Stimulated activated CD4-positive, alpha-beta T cell treated with anti-CD3 and anti-CD28 coated beads, Interleukin-1b, Interleukin-23, amount 100 ng/mL, for 24 hours (primary cell): ENCODE data around the gene TM9SF1.
A peak's percentile ranks its signal among the peaks of the same experiment; 100 is the strongest.

ENCODE experiments used
- DNase-seq, 4 experiments: peaks; one replicate each; pipeline ENCODE4 v3.0.0-alpha.2; 2020; ENCODE audit warnings: low read depth in 4 of 4, low spot score in 1 of 4

The TM9SF1 gene

DNA sequence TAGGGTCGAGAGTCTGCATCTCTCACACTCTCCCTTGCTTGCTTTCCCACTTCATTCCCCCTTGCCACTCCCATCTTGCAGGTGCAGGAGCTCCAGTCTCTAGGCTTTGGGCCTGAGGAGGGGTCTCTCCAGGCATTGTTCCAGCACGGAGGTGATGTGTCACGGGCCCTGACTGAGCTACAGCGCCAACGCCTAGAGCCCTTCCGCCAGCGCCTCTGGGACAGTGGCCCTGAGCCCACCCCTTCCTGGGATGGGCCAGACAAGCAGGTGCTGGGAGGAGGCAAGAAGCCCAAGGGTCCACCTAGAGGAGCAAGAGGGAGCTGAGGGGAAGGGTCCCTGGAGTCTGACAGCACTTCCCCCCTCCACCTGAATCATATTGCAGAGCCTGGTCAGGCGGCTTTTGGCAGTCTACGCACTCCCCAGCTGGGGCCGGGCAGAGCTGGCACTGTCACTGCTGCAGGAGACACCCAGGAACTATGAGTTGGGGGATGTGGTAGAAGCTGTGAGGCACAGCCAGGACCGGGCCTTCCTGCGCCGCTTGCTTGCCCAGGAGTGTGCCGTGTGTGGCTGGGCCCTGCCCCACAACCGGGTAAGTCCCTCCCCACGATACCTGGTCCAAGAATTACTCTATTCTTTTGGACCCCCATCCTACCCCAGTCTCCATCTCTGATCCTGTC is 43.7 kb downstream of the TM9SF1 start:
- DNase-seq = no peak

DNA sequence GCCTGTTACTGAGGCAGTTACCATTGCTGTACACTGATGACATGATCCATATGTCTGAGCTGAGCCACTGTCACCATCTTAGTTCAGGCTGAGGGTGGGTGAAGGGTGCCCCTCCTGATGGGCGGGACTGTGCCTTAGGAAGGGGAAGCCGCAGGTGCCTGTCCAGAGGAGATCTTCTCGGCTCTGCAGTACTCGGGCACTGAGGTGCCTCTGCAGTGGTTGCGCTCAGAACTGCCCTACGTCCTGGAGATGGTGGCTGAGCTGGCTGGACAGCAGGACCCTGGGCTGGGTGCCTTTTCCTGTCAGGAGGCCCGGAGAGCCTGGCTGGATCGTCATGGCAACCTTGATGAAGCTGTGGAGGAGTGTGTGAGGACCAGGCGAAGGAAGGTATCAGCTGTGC is 44.2 kb downstream of the TM9SF1 start:
- DNase-seq = no peak

DNA sequence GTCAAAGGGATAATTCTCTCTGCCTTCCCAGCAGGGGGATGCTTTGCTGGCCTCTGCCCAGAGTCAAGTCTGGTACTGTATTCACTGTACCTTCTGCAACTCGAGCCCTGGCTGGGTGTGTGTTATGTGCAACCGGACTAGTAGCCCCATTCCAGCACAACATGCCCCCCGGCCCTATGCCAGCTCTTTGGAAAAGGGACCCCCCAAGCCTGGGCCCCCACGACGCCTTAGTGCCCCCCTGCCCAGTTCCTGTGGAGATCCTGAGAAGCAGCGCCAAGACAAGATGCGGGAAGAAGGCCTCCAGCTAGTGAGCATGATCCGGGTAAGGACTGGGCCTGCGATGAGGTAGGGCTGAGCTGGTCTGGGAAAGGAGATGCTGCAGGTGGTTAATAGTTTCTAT is 44.7 kb downstream of the TM9SF1 start:
- DNase-seq = no peak

DNA sequence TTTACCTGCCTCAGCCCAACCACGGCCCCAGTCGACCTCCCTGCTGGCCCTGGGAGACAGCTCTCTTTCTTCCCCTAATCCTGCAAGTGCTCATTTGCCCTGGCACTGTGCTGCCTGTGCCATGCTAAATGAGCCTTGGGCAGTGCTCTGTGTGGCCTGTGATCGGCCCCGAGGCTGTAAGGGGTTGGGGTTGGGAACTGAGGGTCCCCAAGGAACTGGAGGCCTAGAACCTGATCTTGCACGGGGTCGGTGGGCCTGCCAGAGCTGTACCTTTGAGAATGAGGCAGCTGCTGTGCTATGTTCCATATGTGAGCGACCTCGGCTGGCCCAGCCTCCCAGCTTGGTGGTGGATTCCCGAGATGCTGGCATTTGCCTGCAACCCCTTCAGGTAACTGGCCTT is 45.2 kb downstream of the TM9SF1 start:
- no peak for DNase-seq

DNA sequence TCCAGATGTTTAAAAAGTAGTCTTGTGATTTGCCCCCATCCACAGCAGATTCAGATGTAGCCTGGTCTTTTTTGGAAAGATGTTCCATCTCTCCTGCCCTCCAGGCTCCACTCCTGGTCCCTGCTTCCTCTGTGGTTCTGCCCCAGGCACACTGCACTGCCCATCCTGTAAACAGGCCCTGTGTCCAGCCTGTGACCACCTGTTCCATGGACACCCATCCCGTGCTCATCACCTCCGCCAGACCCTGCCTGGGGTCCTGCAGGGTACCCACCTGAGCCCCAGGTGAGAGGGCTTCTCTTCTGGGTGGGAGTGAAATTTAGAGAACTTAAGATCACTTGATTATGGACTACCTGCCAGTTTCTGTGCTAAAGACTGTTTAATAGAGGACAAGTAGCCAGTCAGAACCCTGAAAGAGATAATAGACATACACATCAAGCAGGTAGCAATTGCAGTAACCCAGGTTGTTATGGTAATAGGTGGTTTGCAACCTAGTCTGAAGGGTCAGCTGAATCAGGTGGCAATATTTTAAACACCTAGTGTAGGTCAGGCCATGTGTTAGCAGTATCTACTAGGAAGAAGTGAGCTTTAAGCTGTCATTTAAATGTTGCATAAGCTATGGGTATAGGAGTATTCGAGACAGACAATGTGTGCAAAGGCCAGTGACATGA is 45.8 kb downstream of the TM9SF1 start:
- DNase-seq = no peak

DNA sequence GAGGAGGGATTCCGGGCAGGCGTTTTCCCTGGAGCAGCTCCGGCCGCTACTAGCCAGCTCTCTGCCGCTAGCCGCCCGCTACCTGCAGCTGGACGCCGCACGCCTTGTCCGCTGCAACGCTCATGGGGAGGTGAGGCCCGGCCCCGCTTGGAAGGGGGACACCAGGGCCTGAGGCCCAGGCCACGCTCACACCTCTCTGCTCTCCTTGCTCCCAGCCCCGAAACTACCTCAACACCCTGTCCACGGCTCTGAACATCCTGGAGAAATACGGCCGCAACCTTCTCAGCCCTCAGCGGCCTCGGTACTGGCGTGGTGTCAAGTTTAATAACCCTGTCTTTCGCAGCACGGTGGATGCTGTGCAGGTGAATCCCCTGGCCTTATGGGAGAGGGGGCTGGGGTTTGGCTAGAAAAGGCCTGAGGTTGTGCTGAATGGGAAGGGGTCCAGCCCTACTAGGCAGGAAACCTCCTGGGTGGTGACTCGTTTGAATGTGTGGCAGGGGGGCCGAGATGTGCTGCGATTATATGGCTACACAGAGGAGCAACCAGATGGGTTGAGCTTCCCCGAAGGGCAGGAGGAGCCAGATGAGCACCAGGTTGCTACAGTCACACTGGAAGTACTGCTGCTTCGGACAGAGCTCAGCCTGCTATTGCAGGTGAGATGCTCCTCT is 47.3 kb downstream of the TM9SF1 start:
- DNase-seq = no peak

DNA sequence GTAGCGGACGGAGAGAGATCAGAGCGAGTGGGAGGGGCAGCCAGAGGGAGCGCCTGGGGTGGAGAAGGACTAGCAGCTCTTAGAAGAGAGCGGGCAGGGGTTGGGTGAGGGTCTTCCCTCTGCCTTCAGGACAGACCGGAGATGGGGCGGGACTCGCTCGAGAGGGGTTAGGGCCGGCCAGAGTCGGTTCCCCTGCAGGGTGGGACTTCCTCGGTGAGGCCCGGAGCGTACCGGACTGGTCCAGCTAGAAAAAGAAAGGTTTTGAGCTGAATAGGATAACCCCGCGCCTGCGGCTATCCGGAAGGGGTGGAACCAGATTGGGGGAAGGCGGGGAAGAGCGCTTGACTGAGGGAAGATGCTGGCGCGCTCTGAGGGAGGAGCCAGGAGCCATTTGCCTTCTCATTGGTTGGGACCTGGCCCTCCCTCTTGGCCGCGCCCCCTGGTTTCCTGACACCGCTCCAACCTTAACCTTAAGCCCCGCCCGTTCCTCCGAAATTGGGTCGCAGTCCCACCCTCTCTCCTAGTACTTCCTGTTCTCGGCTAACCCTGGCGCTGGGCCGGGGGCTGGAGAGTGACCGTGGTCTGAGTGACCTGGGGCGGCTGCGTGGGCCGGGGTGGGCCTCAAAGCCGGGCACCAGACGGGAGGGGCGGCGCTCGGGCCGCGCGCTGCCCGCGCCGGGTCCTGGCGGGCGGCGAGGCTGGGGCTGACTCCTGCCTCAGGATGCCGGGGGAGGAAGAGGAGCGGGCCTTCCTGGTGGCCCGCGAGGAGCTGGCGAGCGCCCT is 48.1 kb downstream of the TM9SF1 start, which contains the start of gene RNF31:
Gene RNF31 (plus strand): TSS at position 521 of the 783 bp plus-strand sequence. CDS start 201 bp downstream, at position 722.
- DNase-seq = peak; percentile 92 to 98 (median 95)

DNA sequence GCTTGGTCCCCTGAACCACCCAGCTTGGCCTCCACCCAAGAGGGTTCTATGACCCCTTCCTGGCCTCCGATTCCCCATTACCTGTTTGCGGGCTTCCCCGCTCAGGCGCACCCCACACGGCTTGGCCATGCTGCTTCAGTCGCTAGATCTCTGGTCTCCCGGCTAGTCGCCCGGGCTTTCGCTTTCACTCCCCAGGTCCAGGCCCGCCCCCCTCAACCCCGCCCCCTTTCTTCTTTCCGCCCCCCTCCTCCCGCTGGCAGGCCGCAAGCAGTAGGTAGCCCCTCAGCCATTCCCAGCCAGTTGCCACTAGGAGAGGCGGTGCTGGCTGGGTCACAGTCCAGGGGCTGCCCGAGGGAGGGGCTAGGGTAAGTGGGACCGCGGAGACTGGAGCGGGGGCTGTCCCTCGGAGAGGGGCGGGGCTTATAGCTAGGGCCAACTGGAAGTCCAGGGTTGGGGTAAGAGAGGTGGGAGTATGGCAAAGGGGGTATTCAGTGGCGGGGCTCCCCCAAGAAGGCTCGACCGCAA is 48.7 kb downstream of the TM9SF1 start, which contains the start of gene PSME2:
Gene PSME2 (minus strand): TSS at position 158 of the 525 bp plus-strand sequence. CDS start 29 bp downstream, at position 129.
- peak; percentile 62 to 93 (median 78) for DNase-seq

DNA sequence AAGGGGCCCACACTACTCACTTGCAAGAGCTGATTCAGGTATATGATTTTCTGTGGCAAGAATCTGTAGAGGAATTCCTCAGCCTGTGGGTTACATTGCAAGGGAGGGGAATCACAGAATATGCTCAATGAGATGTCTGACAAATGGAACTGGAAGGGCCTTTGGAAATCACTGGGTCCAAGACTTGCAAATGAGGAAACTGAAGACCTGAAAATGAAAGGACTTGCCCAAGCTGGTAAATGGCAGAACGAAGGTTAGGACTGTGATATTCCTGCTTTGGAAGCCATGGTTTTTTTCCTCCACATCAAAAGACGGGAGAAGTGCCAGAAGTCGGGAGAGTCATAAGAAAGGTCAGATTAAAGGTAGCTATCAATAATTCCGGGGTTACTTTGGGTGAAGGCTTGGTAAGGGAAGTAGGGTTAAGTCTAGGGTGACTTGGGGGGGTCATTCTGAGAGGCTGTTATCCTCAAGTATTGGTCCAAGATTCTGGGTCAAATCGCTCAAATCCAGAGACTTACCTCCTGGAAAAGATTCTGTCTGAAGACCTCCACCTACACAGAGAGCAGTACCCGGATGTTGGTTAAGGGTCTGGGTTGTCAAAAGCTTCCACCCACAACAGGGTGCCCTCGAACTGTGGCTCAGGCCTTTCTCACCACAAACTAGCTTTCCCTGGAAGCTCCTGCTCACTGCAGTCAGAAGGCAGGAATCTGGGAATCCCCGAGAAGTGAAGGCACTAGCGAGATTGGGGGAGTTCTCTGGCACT is 49.4 kb downstream of the TM9SF1 start:
- no peak for DNase-seq

DNA sequence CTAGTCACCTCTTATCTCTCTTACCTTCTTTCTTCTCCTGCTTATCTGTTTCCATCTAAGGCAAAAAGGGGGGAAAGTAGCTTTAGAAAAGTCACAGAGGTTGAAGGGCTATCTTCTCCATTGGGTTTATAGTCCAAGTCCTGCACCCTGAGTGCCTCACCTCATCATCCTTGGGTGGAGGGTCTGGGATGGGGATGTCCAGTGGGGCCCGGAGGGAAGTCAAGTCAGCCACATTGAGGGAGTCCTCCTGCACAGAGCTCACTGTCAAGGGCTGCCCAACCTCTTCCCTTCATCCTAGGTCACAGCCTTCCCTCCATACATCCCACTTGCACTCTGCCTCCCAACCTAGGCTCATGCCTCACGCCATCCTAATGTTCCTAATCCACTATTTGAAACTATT is 50.0 kb downstream of the TM9SF1 start:
- DNase-seq = no peak

DNA sequence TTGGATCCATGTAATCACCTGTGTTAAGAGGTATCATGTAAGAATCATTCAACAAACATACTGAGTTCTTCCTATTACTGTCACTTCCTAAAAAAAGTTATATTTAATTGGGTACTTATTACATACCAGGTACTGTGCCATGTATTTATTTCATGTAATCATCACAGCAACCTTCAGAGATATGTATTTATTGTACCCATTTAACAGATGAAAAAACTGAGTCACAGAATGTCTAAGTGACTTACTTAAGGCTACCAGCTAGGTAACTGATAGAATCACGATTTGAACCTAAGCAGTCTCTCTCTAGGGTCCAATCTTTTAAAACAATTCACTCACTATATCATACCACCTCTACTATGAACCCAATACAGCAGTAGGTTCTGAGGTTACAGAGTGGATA is 50.8 kb downstream of the TM9SF1 start:
- no peak for DNase-seq

DNA sequence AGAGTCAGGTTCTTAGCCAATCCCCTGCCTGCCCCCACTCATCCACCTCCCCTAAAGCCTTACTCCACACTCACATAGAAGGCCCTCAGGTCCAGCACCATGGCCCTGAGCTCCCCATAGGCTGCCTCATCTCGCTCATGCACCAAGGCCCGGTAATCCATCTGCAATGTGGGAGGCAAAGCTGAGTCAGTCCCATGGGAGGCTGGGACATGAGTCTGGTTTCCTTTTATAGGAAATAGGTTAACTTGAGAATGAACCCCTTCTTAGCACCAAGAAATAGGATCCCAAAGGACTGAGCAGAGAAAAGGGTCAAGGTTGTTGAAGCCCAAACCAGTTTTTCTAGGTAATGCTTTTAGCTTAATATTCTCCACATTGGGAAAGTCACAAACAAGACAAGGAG is 51.7 kb downstream of the TM9SF1 start:
- no peak for DNase-seq

DNA sequence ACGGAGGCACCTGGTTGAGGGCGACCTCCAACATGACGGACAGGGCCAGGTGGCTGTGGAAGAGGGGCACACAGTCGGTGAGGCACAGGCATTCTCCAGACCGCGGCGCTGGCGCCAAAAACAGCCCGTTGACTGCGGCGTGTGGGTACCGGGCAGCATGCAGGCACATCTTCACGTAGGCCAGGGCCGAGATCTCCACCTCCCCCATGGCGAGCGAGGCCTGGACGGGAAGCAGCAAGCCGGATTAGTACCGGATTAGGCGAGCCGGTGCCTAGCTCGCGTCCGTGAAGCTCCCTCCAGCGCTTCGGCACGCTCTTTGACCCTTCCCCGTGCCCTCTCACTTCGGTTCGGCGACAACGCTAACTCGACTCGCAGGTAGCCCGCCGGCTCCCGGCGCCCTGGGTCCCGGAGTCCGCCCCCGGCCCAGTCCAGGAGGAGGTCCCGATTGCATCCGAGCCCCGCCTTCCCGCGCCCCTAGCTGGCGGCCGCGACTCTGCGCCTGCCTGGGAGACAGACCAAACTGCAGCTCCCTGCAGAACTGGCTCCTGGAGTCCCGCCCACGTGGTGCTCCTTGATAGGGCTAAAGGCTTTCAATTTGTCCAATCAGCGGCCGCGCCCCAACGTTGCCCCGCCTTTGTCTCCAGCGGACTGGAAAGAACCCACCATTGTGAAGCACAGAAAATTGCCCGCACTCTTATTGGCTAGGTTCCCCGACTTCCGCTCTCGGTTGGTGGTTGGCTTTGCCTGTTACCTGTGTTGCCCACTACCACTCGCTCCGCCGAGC is 54.0 kb downstream of the TM9SF1 start, which contains the start of gene EMC9:
Gene EMC9 (minus strand): TSS at position 495 of the 784 bp plus-strand sequence. CDS start 287 bp downstream, at position 208.
- DNase-seq = peak; percentile 97 to 100 (median 98)

DNA sequence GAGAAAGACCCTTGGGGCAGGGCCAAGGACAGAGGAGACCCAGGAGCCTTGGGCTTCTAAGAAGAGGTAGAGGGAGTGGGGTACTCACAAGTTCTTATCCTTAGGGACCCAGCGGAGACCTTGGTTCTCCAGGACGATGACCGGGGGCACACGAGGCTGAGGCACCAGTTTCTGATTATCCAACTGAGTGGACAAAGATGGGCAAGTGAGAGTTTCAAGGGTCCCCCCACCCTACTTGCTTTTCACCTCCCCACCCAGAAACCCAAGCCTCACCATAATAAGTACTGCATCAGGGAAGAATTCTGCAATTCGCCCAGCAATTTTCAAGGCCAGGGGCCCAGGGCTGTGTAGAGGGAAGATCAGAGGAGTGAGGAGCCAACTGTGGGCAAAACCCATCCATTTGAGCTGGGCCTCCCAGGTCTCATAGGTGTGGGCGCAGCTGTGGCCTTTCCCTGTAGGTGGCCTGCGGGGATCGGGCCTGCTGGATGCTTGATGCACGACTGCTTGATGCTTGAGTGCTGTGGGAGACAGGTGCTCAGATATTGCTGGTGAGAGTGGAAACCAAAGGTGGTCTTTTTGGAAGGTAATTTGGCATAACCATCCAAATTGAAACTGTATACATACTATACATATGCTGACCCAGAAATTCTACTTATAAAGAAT is 55.8 kb downstream of the TM9SF1 start:
- DNase-seq = no peak
